HG02798 (cell line): Measurements from ENCODE around the gene ATF6.

Experiments used
- ATAC-seq: cut with Tn5 transposase; IDR thresholded peaks from one replicate; pipeline ENCODE4 v1.9.1; 2021; ENCODE audit warnings: mild to moderate bottlenecking; ENCODE audit not compliant: unreplicated experiment, poor library complexity

ATF6 gene

GRCh38 chr1:161932668-161933067 is 166.5 kb downstream of the ATF6 start:
- ATAC-seq = no peak

GRCh38 chr1:161933592-161934588 is 167.8 kb downstream of the ATF6 start:
- ATAC-seq = no peak

GRCh38 chr1:161935264-161935663 is 169.1 kb downstream of the ATF6 start:
- ATAC-seq = no peak

- ATAC-seq = no peak
Observed at GRCh38 chr1:161936786-161937185, 170.7 kb downstream of the ATF6 start.

- no peak for ATAC-seq
Observed at GRCh38 chr1:161940866-161941591, 174.9 kb downstream of the ATF6 start.

- ATAC-seq = no peak
Observed at GRCh38 chr1:161941726-161942436, 175.8 kb downstream of the ATF6 start.

GRCh38 chr1:161943737-161944136 is 177.6 kb downstream of the ATF6 start:
- no peak for ATAC-seq

- no peak for ATAC-seq
Observed at GRCh38 chr1:161944381-161944780, 178.3 kb downstream of the ATF6 start.

GRCh38 chr1:161945306-161946060 is 179.4 kb downstream of the ATF6 start:
- no peak for ATAC-seq

- no peak for ATAC-seq
Observed at GRCh38 chr1:161946071-161946987, 180.2 kb downstream of the ATF6 start.

GRCh38 chr1:161948435-161948834 is 182.3 kb downstream of the ATF6 start:
- no peak for ATAC-seq

GRCh38 chr1:161949548-161949947 is 183.4 kb downstream of the ATF6 start:
- ATAC-seq = no peak

- no peak for ATAC-seq
Observed at GRCh38 chr1:161950377-161950776, 184.3 kb downstream of the ATF6 start.

GRCh38 chr1:161951646-161952045 is 185.5 kb downstream of the ATF6 start:
- no peak for ATAC-seq

GRCh38 chr1:161952607-161953172 is 186.6 kb downstream of the ATF6 start:
- no peak for ATAC-seq

- no peak for ATAC-seq
Observed at GRCh38 chr1:161953256-161953920, 187.3 kb downstream of the ATF6 start.

- no peak for ATAC-seq
Observed at GRCh38 chr1:161954050-161954449, 187.9 kb downstream of the ATF6 start.

- no peak for ATAC-seq
Observed at GRCh38 chr1:161954466-161954865, 188.3 kb downstream of the ATF6 start.
